Mesendoderm (in vitro differentiated cells): Measurements from ENCODE around the gene PCDH15.

Source experiments
- DNase-seq: peaks from one replicate; pipeline ENCODE4 v3.0.0; 2013
- H2AK5ac ChIP-seq: 2 replicates; pipeline ENCODE4 v1.6.1; 2013; ENCODE audit warnings: low read length, inconsistent platforms
- H2BK120ac ChIP-seq: 2 replicates; pipeline ENCODE4 v1.6.1; 2013; ENCODE audit warnings: low read depth, mild to moderate bottlenecking, low read length, moderate library complexity, mixed read lengths
- H2BK15ac ChIP-seq: replicated peaks from 2 replicates; pipeline ENCODE4 v1.6.1; 2013; ENCODE audit warnings: low read depth, mild to moderate bottlenecking, moderate library complexity
- H2BK5ac ChIP-seq: 2 replicates; pipeline ENCODE4 v1.6.1; 2013; ENCODE audit warnings: low read length, inconsistent platforms
- H3K18ac ChIP-seq: 2 replicates; pipeline ENCODE4 v1.6.1; 2013; ENCODE audit warnings: mild to moderate bottlenecking, low read length, mixed read lengths
- H3K23ac ChIP-seq: one replicate; pipeline ENCODE4 v1.6.1; 2013; ENCODE audit warnings: low read length
- H3K27ac ChIP-seq: 2 replicates; pipeline ENCODE4 v1.5.1; 2013; ENCODE audit warnings: low read depth, mild to moderate bottlenecking, inconsistent platforms, low read length, moderate library complexity
- H3K27me3 ChIP-seq: 2 replicates; pipeline ENCODE4 v1.6.1; 2013; ENCODE audit warnings: low read length, control low read depth, mild to moderate bottlenecking, inconsistent platforms; ENCODE audit not compliant: insufficient read depth, poor library complexity
- H3K36me3 ChIP-seq: 2 replicates; pipeline ENCODE4 v1.6.1; 2013; ENCODE audit warnings: low read length, inconsistent platforms; ENCODE audit not compliant: control insufficient read depth, insufficient read depth
- H3K4ac ChIP-seq: one replicate; pipeline ENCODE4 v1.6.1; 2013; ENCODE audit warnings: low read depth, mild to moderate bottlenecking, low read length, moderate library complexity
- H3K4me1 ChIP-seq: 2 replicates; pipeline ENCODE4 v1.6.1; 2013; ENCODE audit warnings: low read depth, low read length, inconsistent platforms; ENCODE audit not compliant: control insufficient read depth
- H3K4me2 ChIP-seq: 2 replicates; pipeline ENCODE4 v1.6.1; 2013; ENCODE audit warnings: low read length
- H3K4me3 ChIP-seq: 2 replicates; pipeline ENCODE4 v1.5.1; 2013; ENCODE audit warnings: mild to moderate bottlenecking, low read length
- H3K56ac ChIP-seq: one replicate; pipeline ENCODE4 v1.6.1; 2013; ENCODE audit warnings: low read length
- H3K79me1 ChIP-seq: 2 replicates; pipeline ENCODE4 v1.6.1; 2013; ENCODE audit warnings: low read length, inconsistent platforms
- H3K79me2 ChIP-seq: 2 replicates; pipeline ENCODE4 v1.6.1; 2013; ENCODE audit warnings: mild to moderate bottlenecking, low read length; ENCODE audit not compliant: control insufficient read depth, insufficient read depth
- H3K9ac ChIP-seq: 2 replicates; pipeline ENCODE4 v1.6.1; 2013; ENCODE audit warnings: low read length, inconsistent platforms
- H4K5ac ChIP-seq: one replicate; pipeline ENCODE4 v1.6.1; 2013; ENCODE audit warnings: low read length
- H4K8ac ChIP-seq: one replicate; pipeline ENCODE4 v1.6.1; 2013; ENCODE audit warnings: low read depth, mild to moderate bottlenecking, control low read depth, low read length, moderate library complexity
- WGBS: extraction: QIAGEN DNeasy Blood & Tissue Kit; methylation state at CpG from one replicate; pipeline ENCODE4 v1.1.7; 2013; ENCODE audit warnings: low lambda C conversion rate, missing lambda C conversion rate; ENCODE audit not compliant: insufficient coverage; ENCODE audit errors: extremely low coverage; 5-methylcytosine and 5-hydroxymethylcytosine counted together

The PCDH15 gene

GRCh38 chr10:53833908-53834307, 967.1 kb downstream of the PCDH15 start:
- Histone ChIP-seq H3K9ac (no peak overlapping the region), H3K27ac (no peak overlapping the region), H4K8ac (no peak overlapping the region), H3K4me2 (no peak overlapping the region), H2BK15ac (no peak overlapping the region), H3K56ac (no peak overlapping the region), H3K4ac (no peak overlapping the region), H3K27me3 (no peaks in the 10 kb centered on the region), H2BK120ac (no peak overlapping the region), H3K23ac (no peak overlapping the region), H3K79me2 (no peaks in the 10 kb centered on the region), H3K4me3 (no peak overlapping the region), H2BK5ac (no peak overlapping the region), H2AK5ac (no peak overlapping the region), H4K5ac (no peak overlapping the region), H3K18ac (no peak overlapping the region), H3K4me1 (no peaks in the 10 kb centered on the region), H3K79me1 (no peaks in the 10 kb centered on the region), H3K36me3 (no peaks in the 10 kb centered on the region)
- DNase-seq: no peak
- WGBS: no CpG with 5 or more reads among the region's 2 CpGs

- no peak for DNase-seq
- Histone ChIP-seq H3K23ac (no peak overlapping the region), H2BK120ac (no peak overlapping the region), H4K5ac (no peak overlapping the region), H3K4me1 (no peaks in the 10 kb centered on the region), H3K18ac (no peak overlapping the region), H4K8ac (no peak overlapping the region), H3K27ac (no peak overlapping the region), H3K27me3 (no peaks in the 10 kb centered on the region), H3K9ac (no peak overlapping the region), H3K79me2 (no peaks in the 10 kb centered on the region), H2AK5ac (no peak overlapping the region), H3K56ac (no peak overlapping the region), H3K36me3 (no peaks in the 10 kb centered on the region), H3K79me1 (no peaks in the 10 kb centered on the region), H3K4me3 (no peak overlapping the region), H2BK15ac (no peak overlapping the region), H3K4me2 (no peak overlapping the region), H2BK5ac (no peak overlapping the region), H3K4ac (no peak overlapping the region)
- WGBS: no CpG with 5 or more reads among the region's 15 CpGs
These were observed 973.8 kb downstream of the PCDH15 start for GRCh38 chr10:53827261-53827660.

- DNase-seq: peak; percentile 75
- H3K79me2 ChIP-seq: no peaks in the 10 kb centered on the region
- H3K27ac ChIP-seq: no peak overlapping the region
- peak overlapping the region; percentile 6 for H3K56ac ChIP-seq
- H3K23ac ChIP-seq: no peak overlapping the region
- no peak overlapping the region for H3K18ac ChIP-seq
- no peaks in the 10 kb centered on the region for H3K27me3 ChIP-seq
- H2BK120ac ChIP-seq: no peak overlapping the region
- H2AK5ac ChIP-seq: no peak overlapping the region
- H4K8ac ChIP-seq: no peak overlapping the region
- H3K4ac ChIP-seq: no peak overlapping the region
- no peak overlapping the region for H3K4me2 ChIP-seq
- H2BK5ac ChIP-seq: peak overlapping the region; percentile 48
- no peak overlapping the region for H2BK15ac ChIP-seq
- H3K79me1 ChIP-seq: no peaks in the 10 kb centered on the region
- WGBS: no CpG with 5 or more reads among the region's 8 CpGs
- no peaks in the 10 kb centered on the region for H3K36me3 ChIP-seq
- H3K4me1 ChIP-seq: no peaks in the 10 kb centered on the region
- no peak overlapping the region for H3K9ac ChIP-seq
- H3K4me3 ChIP-seq: no peak overlapping the region
- H4K5ac ChIP-seq: no peak overlapping the region
These were observed 992.2 kb downstream of the PCDH15 start for GRCh38 chr10:53808677-53809372.

GRCh38 chr10:53786236-53786900, 1014.7 kb downstream of the PCDH15 start:
- H3K4me2 ChIP-seq: no peak overlapping the region
- no peak overlapping the region for H2BK15ac ChIP-seq
- no peak overlapping the region for H3K27ac ChIP-seq
- no peak overlapping the region for H3K9ac ChIP-seq
- H2BK5ac ChIP-seq: no peak overlapping the region
- H3K4ac ChIP-seq: no peak overlapping the region
- no CpG with 5 or more reads among the region's 8 CpGs for WGBS
- no peak overlapping the region for H3K4me3 ChIP-seq
- no peak overlapping the region for H4K8ac ChIP-seq
- no peak overlapping the region for H3K56ac ChIP-seq
- no peaks in the 10 kb centered on the region for H3K79me2 ChIP-seq
- no peak overlapping the region for H3K23ac ChIP-seq
- H3K27me3 ChIP-seq: no peaks in the 10 kb centered on the region
- H2AK5ac ChIP-seq: no peak overlapping the region
- DNase-seq: peak; percentile 59
- no peak overlapping the region for H4K5ac ChIP-seq
- no peaks in the 10 kb centered on the region for H3K4me1 ChIP-seq
- no peaks in the 10 kb centered on the region for H3K79me1 ChIP-seq
- no peaks in the 10 kb centered on the region for H3K36me3 ChIP-seq
- no peak overlapping the region for H2BK120ac ChIP-seq
- no peak overlapping the region for H3K18ac ChIP-seq

GRCh38 chr10:53771701-53772100, 1029.3 kb downstream of the PCDH15 start:
- no CpG with 5 or more reads among the region's 10 CpGs for WGBS
- Histone ChIP-seq H3K56ac (no peak overlapping the region), H3K9ac (no peak overlapping the region), H3K23ac (no peak overlapping the region), H3K79me1 (no peaks in the 10 kb centered on the region), H4K5ac (no peak overlapping the region), H2AK5ac (no peak overlapping the region), H2BK15ac (no peak overlapping the region), H3K18ac (no peak overlapping the region), H3K4me2 (no peak overlapping the region), H3K27me3 (no peaks in the 10 kb centered on the region), H4K8ac (no peak overlapping the region), H3K4me3 (no peak overlapping the region), H3K36me3 (no peaks in the 10 kb centered on the region), H2BK5ac (no peak overlapping the region), H3K4ac (no peak overlapping the region), H3K27ac (no peak overlapping the region), H3K4me1 (no peaks in the 10 kb centered on the region), H2BK120ac (no peak overlapping the region), H3K79me2 (no peaks in the 10 kb centered on the region)
- DNase-seq: no peak
